ENCODE measurements around the gene ADSS1. TPM values are rescaled to one million over a fixed set of nuclear protein-coding genes. Genes with fewer than 3 reads are reported as not detected.

The ADSS1 gene
- polyA plus RNA-seq, 1 of the 3 experiments (the other 2 are of a cell fraction), result 14.3 TPM

DNA sequence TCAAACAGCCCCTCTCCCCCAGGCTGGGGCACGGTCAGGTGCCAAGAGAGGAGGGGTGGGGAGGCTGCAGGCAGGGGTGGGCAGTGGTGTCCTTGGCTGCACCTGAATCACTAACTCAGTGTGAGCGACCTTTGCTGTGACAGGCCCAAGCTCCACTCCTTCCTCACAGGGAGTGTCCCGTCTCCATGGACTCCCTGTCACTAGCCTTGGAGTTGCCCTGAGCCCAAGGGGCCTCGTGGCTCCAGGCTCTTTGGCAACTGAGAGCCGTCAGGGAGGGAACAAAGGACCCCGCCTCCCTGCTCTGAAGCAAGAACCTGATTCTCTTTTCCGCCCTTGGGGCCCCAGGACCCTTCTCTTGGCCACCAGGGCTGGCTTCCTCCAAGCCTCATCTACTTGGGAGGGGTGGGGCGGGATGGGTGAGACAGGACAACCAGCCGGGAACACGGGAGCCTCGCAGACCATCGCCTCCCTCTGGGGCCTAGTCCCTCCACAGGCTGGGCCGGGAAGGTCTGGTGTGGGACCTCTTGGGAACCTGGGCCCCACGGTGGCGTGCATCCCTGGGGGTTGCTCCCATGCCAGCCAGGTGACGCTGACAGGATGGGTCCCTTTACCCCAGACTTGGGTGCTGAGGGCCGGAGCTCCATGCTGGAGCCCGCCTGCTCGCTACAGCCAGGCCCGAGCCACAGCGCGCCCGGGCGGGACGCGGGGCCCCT lies 935 bp upstream of the ADSS1 start (continued):
- no peak for TF ChIP-seq PBX3 (IDR thresholded peaks at IDR 0.05)

DNA sequence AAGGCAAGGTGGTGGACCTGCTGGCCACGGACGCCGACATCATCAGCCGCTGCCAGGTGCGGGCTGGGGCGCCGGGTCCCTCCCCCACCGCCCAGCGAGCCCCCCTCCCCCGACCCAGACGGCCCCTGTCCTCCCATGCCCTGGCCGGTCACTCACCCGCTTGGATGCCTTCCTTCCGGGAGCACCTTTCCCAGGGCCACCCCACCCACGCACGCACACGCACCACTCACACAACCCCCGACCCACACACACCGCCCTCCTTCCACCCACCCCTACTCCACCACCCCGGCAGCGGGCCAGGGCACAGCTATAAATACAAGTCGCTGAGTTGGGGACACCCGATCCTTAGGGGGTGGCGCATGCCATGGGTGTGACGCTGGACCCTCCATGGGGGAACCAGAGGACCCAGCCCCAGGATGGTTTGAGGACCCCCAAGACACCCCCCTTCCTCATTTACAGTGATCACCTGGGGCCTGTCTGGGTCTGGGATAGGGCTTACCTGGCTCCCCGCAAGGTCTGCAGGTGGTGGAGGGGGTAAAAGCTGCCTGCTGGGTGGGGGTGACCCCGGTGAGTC lies 465 bp downstream of the ADSS1 start:
- peaks cover 0 to 28% of the 10 kb centered on the region in 2 experiments; a peak in 2 of 4 replicates for H3K4me1 ChIP-seq (ENCODE audit: control insufficient read depth in 1 of 2, insufficient read depth in 2 of 2, low read depth in 1 of 2, low read length in 1 of 2)
- WGBS (ENCODE audit: low lambda C conversion rate), result 15% methylated on average over 12 of the region's 27 CpGs
- no peaks in the 10 kb centered on the region for H3F3A ChIP-seq (replicated peaks; ENCODE audit: insufficient read depth)
- H3K4me3 ChIP-seq (ENCODE audit: low read depth in 2 of 2, low read length in 1 of 2), result peak overlapping the region; percentile 60 to 69
- peak overlapping the region in 1 of 2 experiments; percentile 80; a peak in 1 of 4 replicates for H3K27ac ChIP-seq (ENCODE audit: low read depth in 2 of 2, low read length in 1 of 2)
- no peaks in the 10 kb centered on the region for H3K9me3 ChIP-seq
- H3K79me2 ChIP-seq (ENCODE audit: insufficient read depth), result no peaks in the 10 kb centered on the region
- peaks cover 11% of the 10 kb centered on the region; the same call in 1 of the 2 replicates for H4K20me1 ChIP-seq (ENCODE audit: insufficient read depth)
- no peak overlapping the region for H2AFZ ChIP-seq (ENCODE audit: low read depth)
- H3K9me2 ChIP-seq, result no peaks in the 10 kb centered on the region
- H3K27me3 ChIP-seq (ENCODE audit: insufficient read depth), result no peaks in the 10 kb centered on the region
- TF ChIP-seq REST (IDR thresholded peaks at IDR 0.05; ENCODE audit: low read depth, low read length) (no peak), FOSL2 (IDR thresholded peaks at IDR 0.05; ENCODE audit: borderline replicate concordance, low read depth) (no peak), RXRA (IDR thresholded peaks at IDR 0.05; ENCODE audit: borderline replicate concordance, low read depth) (no peak), RFX5 (IDR thresholded peaks at IDR 0.05; ENCODE audit: low read length) (no peak), FOXM1 (IDR thresholded peaks at IDR 0.05; ENCODE audit: low read depth) (no peak), TEAD4 (IDR thresholded peaks at IDR 0.05; ENCODE audit: borderline replicate concordance, insufficient read depth) (no peak), PBX3 (IDR thresholded peaks at IDR 0.05) (no peak), EP300 (IDR thresholded peaks at IDR 0.05; ENCODE audit: borderline replicate concordance in 1 of 2, low read depth in 1 of 2, low read length in 1 of 2) (no peak), YY1 (IDR thresholded peaks at IDR 0.05; ENCODE audit: low read depth) (no peak), TCF12 (IDR thresholded peaks at IDR 0.05) (no peak), IRF3 (IDR thresholded peaks at IDR 0.05; ENCODE audit: low read depth, low read length) (no peak), RCOR1 (IDR thresholded peaks at IDR 0.05; ENCODE audit: low read length) (no peak), MXI1 (IDR thresholded peaks at IDR 0.05; ENCODE audit: low read depth, low read length) (no peak), NRF1 (IDR thresholded peaks at IDR 0.05; ENCODE audit: low read depth, low read length) (no peak), ELF1 (IDR thresholded peaks at IDR 0.05) (no peak), GABPA (IDR thresholded peaks at IDR 0.05; ENCODE audit: low read depth) (no peak)
- peak; percentile 84 for DNase-seq
- ChIA-PET POLR2A (no interaction called here), CTCF (interaction anchor here (0.6 to 3.8 kb wide), 16 partner anchors 10 to 641 kb away, joined by 3 to 23 read pairs (median 4); partner anchors contain the start of gene SIVA1)
- H3K9ac ChIP-seq, result peak overlapping the region; percentile 57; the same call in 1 of the 2 replicates
- H3K4me2 ChIP-seq, result peak overlapping the region; percentile 81
- peaks cover 0 to 4% of the 10 kb centered on the region in 2 experiments for H3K36me3 ChIP-seq (replicated peaks in 1 of 2; ENCODE audit: control insufficient read depth in 1 of 2, insufficient read depth in 2 of 2, low read length in 1 of 2)

Data from SK-N-SH (cell line).